Activated T-cell treated with anti-CD3 and anti-CD28 coated beads, Interleukin-2, amount 50 U/mL, for 24 hours (primary cell): ENCODE data around the gene PLSCR5.

ENCODE experiments used
- DNase-seq: peaks from one replicate; pipeline ENCODE4 v3.0.0-alpha.2; 2020
- H3K27ac Mint-ChIP-seq: 2 replicates; pipeline ENCODE4 v1.8.0; 2020; ENCODE audit warnings: mild to moderate bottlenecking, mixed read lengths
- H3K27me3 Mint-ChIP-seq: 2 replicates; pipeline ENCODE4 v1.8.0; 2020; ENCODE audit warnings: mixed read lengths
- H3K36me3 Mint-ChIP-seq: 2 replicates; pipeline ENCODE4 v1.8.0; 2020; ENCODE audit warnings: low read depth, mixed read lengths
- H3K4me1 Mint-ChIP-seq: 2 replicates; pipeline ENCODE4 v1.8.0; 2020; ENCODE audit warnings: low read depth, mixed read lengths
- H3K4me3 Mint-ChIP-seq: 2 replicates; pipeline ENCODE4 v1.8.0; 2020; ENCODE audit warnings: mild to moderate bottlenecking, moderate library complexity, mixed read lengths
- H3K9me3 Mint-ChIP-seq: 2 replicates; pipeline ENCODE4 v1.8.0; 2020; ENCODE audit warnings: mixed read lengths

The PLSCR5 gene

GRCh38 chr3:146544002-146544928, 60.9 kb downstream of the PLSCR5 start, which contains the start of gene PLSCR1:
PLSCR1 (minus strand) TSS chr3:146544607; CDS start chr3:146536552, 8,055 bp downstream.
- Mint-ChIP-seq H3K4me1 (peaks cover 65% of the 10 kb centered on the region), H3K9me3 (no peaks in the 10 kb centered on the region), H3K36me3 (peaks cover 44% of the 10 kb centered on the region), H3K27me3 (no peaks in the 10 kb centered on the region), H3K4me3 (peak within 1 kb of the TSS; percentile 91), H3K27ac (peak within 1 kb of the TSS; percentile 95)
- peak; percentile 83 for DNase-seq

GRCh38 chr3:146543461-146544001, 61.6 kb downstream of the PLSCR5 start:
- DNase-seq: no peak
- Mint-ChIP-seq H3K4me1 (peaks cover 66% of the 10 kb centered on the region), H3K27ac (peak overlapping the region; percentile 95), H3K4me3 (peak overlapping the region; percentile 91), H3K36me3 (peaks cover 47% of the 10 kb centered on the region), H3K9me3 (no peaks in the 10 kb centered on the region), H3K27me3 (no peaks in the 10 kb centered on the region)

DNA sequence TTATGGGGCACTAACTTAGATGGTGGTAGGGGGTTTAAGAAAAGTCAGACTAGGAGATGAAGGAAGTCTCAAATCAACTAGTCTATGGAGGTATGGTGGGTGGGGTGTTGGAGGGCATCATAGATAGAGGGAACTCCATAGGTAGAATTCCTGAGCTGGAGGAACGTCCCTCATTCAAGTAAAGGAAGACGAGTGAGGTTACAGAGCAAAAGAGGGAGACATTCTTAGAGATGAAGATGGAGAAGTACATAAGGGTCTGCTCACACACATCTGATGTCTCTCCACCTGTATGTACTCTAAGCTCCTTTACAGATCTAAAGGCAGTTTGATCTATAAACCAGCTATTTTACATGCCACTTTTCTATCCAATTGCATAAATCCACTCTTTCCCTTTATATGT, 62.2 kb downstream of the PLSCR5 start:
- H3K4me3 Mint-ChIP-seq: peak overlapping the region; percentile 91
- H3K9me3 Mint-ChIP-seq: no peaks in the 10 kb centered on the region
- H3K27ac Mint-ChIP-seq: peak overlapping the region; percentile 95
- H3K27me3 Mint-ChIP-seq: no peaks in the 10 kb centered on the region
- H3K4me1 Mint-ChIP-seq: peaks cover 66% of the 10 kb centered on the region
- no peak for DNase-seq
- peaks cover 51% of the 10 kb centered on the region for H3K36me3 Mint-ChIP-seq

- Mint-ChIP-seq H3K36me3 (peaks cover 59% of the 10 kb centered on the region), H3K4me3 (peak overlapping the region; percentile 91)
- DNase-seq: no peak
Observed at GRCh38 chr3:146542179-146542578, 63.0 kb downstream of the PLSCR5 start.

GRCh38 chr3:146540978-146541377, 64.2 kb downstream of the PLSCR5 start:
- Mint-ChIP-seq H3K27me3 (no peaks in the 10 kb centered on the region), H3K9me3 (no peaks in the 10 kb centered on the region), H3K27ac (no peak overlapping the region), H3K4me3 (peak overlapping the region; percentile 18), H3K4me1 (peaks cover 59% of the 10 kb centered on the region), H3K36me3 (peaks cover 69% of the 10 kb centered on the region)
- no peak for DNase-seq

More at GRCh38 chr3:146542179-146542578, 63.0 kb downstream of the PLSCR5 start:
- H3K27me3 Mint-ChIP-seq: no peaks in the 10 kb centered on the region
- H3K9me3 Mint-ChIP-seq: no peaks in the 10 kb centered on the region
- peak overlapping the region; percentile 42 for H3K27ac Mint-ChIP-seq
- peaks cover 64% of the 10 kb centered on the region for H3K4me1 Mint-ChIP-seq

DNA sequence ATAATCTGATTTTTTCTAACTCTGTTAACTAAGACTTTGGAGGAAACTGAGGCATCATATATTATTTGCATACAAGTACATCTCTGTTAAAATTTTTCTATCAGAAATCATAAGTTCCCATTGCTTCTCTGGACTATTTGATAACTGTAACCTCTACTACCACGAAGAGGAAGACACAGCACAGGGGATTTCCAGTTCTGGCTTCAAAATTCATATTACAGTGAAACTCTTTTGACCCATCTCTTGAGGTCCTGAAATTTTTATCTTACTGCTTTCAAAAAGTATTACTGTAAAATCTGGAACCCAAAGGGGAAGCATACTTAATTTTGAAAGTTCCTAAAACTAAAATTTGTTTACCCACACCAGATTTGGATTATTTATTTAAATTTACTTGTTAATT, 64.9 kb downstream of the PLSCR5 start:
- peaks cover 69% of the 10 kb centered on the region for H3K36me3 Mint-ChIP-seq
- H3K9me3 Mint-ChIP-seq: no peaks in the 10 kb centered on the region
- H3K27me3 Mint-ChIP-seq: no peaks in the 10 kb centered on the region
- H3K4me1 Mint-ChIP-seq: peaks cover 56% of the 10 kb centered on the region
- DNase-seq: no peak
- H3K4me3 Mint-ChIP-seq: peak overlapping the region; percentile 15
- no peak overlapping the region for H3K27ac Mint-ChIP-seq

DNA sequence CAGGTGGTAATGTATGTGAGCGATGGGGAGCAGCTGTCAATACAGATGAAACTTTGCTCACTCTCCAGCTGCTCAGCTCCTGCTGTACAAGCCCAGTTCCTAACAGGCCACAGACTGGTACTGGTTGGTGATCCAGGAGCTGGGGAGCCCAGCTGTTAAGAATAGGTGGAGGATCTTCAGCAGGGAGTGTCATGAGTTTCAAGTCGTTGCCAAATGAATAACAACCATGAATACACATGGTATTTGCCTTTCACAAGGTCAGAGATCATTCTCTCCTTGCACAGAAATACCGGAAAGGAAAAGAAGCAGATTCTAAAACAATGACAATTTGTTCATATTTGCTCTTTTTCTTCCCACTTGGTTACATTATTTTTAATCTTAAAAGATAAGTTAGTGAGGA, 65.8 kb downstream of the PLSCR5 start:
- Mint-ChIP-seq H3K4me3 (no peak overlapping the region), H3K27ac (no peak overlapping the region), H3K27me3 (no peaks in the 10 kb centered on the region)

GRCh38 chr3:146537603-146538002, 67.5 kb downstream of the PLSCR5 start:
- Mint-ChIP-seq H3K36me3 (peaks cover 75% of the 10 kb centered on the region), H3K4me1 (peaks cover 56% of the 10 kb centered on the region), H3K27ac (no peak overlapping the region), H3K9me3 (no peaks in the 10 kb centered on the region), H3K27me3 (no peaks in the 10 kb centered on the region), H3K4me3 (no peak overlapping the region)
- no peak for DNase-seq

More for the DNA sequence above, 65.8 kb downstream of the PLSCR5 start:
- H3K9me3 Mint-ChIP-seq: no peaks in the 10 kb centered on the region
- peaks cover 74% of the 10 kb centered on the region for H3K36me3 Mint-ChIP-seq
- peaks cover 61% of the 10 kb centered on the region for H3K4me1 Mint-ChIP-seq
- no peak for DNase-seq

- Mint-ChIP-seq H3K27ac (no peak overlapping the region), H3K4me1 (peaks cover 48% of the 10 kb centered on the region), H3K27me3 (no peaks in the 10 kb centered on the region), H3K36me3 (peaks cover 74% of the 10 kb centered on the region), H3K9me3 (no peaks in the 10 kb centered on the region), H3K4me3 (no peak overlapping the region)
- no peak for DNase-seq
Observed at GRCh38 chr3:146536681-146537080, 68.5 kb downstream of the PLSCR5 start.
